ENCODE results near the gene CCNI.

GRCh38 chr4:77092975-77093374 lies 17.2 kb upstream of the CCNI start:
- no peak for TF ChIP-seq POLR2A (IDR thresholded peaks at IDR 0.05)
- no peak for TF ChIP-seq CTCF (IDR thresholded peaks at IDR 0.05)
